ENCODE results near the gene PATZ1.
A peak's percentile ranks its signal among the peaks of the same experiment; 100 is the strongest.

The PATZ1 gene

GRCh38 chr22:31279327-31279669 lies 66.8 kb downstream of the PATZ1 start:
- no peak for DNase-seq

DNA sequence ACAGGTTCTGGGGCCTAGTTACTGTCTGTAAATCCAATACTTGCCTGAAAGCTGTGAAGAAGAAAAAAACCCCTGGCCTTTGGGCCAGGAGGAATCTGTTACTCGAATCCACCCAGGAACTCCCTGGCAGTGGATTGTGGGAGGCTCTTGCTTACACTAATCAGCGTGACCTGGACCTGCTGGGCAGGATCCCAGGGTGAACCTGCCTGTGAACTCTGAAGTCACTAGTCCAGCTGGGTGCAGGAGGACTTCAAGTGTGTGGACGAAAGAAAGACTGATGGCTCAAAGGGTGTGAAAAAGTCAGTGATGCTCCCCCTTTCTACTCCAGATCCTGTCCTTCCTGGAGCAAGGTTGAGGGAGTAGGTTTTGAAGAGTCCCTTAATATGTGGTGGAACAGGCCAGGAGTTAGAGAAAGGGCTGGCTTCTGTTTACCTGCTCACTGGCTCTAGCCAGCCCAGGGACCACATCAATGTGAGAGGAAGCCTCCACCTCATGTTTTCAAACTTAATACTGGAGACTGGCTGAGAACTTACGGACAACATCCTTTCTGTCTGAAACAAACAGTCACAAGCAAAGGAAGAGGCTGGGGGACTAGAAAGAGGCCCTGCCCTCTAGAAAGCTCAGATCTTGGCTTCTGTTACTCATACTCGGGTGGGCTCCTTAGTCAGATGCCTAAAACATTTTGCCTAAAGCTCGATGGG lies 67.4 kb downstream of the PATZ1 start:
- DNase-seq = peak; percentile 36 to 62

DNA sequence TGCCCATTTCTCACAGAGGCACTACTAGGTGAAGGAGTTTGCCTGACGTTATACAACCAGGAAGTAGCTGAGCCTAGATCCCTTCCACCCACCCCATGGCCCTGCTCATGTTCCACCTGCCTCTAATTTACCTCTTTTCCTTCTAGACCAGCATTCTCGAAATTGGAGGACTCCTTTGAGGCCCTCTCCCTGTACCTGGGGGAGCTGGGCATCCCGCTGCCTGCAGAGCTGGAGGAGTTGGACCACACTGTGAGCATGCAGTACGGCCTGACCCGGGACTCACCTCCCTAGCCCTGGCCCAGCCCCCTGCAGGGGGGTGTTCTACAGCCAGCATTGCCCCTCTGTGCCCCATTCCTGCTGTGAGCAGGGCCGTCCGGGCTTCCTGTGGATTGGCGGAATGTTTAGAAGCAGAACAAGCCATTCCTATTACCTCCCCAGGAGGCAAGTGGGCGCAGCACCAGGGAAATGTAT lies 68.0 kb downstream of the PATZ1 start:
- no peak for DNase-seq

- DNase-seq = no peak
Observed at GRCh38 chr22:31277741-31278140, 68.4 kb downstream of the PATZ1 start.

GRCh38 chr22:31276426-31277167 lies 69.5 kb downstream of the PATZ1 start:
- no peak for DNase-seq
